Measurements from ENCODE around the gene ADAMTSL3.

- TF ChIP-seq, protein P1, sequence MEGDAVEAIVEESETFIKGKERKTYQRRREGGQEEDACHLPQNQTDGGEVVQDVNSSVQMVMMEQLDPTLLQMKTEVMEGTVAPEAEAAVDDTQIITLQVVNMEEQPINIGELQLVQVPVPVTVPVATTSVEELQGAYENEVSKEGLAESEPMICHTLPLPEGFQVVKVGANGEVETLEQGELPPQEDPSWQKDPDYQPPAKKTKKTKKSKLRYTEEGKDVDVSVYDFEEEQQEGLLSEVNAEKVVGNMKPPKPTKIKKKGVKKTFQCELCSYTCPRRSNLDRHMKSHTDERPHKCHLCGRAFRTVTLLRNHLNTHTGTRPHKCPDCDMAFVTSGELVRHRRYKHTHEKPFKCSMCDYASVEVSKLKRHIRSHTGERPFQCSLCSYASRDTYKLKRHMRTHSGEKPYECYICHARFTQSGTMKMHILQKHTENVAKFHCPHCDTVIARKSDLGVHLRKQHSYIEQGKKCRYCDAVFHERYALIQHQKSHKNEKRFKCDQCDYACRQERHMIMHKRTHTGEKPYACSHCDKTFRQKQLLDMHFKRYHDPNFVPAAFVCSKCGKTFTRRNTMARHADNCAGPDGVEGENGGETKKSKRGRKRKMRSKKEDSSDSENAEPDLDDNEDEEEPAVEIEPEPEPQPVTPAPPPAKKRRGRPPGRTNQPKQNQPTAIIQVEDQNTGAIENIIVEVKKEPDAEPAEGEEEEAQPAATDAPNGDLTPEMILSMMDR (IDR thresholded peaks at IDR 0.05; ENCODE audit: low read depth, low read length, poor library complexity, severe bottlenecking): no peak
- no peak for TF ChIP-seq EZH2phosphoT487 (IDR thresholded peaks at IDR 0.05; ENCODE audit: borderline replicate concordance, low read length)
Observed at GRCh38 chr15:83935774-83936173, 281.9 kb downstream of the ADAMTSL3 start.
